ENCODE results near the gene KIF6.

GRCh38 chr6:39424831-39425230 lies 300.4 kb downstream of the KIF6 start:
- TF ChIP-seq REST (IDR thresholded peaks at IDR 0.05; ENCODE audit: low read depth) (no peak), CTCF (IDR thresholded peaks at IDR 0.05 in 2 of 3, conservative IDR thresholded peaks at IDR 0.05 in 1 of 3; ENCODE audit: borderline replicate concordance in 1 of 3, insufficient read depth in 1 of 3, low read depth in 2 of 3, low read length in 2 of 3) (no peak), EZH2 (IDR thresholded peaks at IDR 0.05) (no peak)
